Panc1 (cell line): ENCODE results near the gene DIAPH2.

ENCODE experiments used
- POLR2AphosphoS5 ChIP-seq: IDR thresholded peaks from 2 replicates; pipeline ENCODE4 v1.6.1; 2012; ENCODE audit warnings: mild to moderate bottlenecking, low read depth, low read length, moderate library complexity
- SIN3A ChIP-seq: IDR thresholded peaks from 2 replicates; pipeline ENCODE4 v1.6.1; 2012; ENCODE audit warnings: low read depth, mild to moderate bottlenecking, low read length, moderate library complexity, borderline replicate concordance; ENCODE audit not compliant: insufficient read depth
- TCF7L2 ChIP-seq: IDR thresholded peaks from 2 replicates; pipeline ENCODE4 v1.6.1; 2011; ENCODE audit warnings: mild to moderate bottlenecking, low read depth, low read length, inconsistent platforms
- TF ChIP-seq, protein P1 (sequence below): fragments of 450-650 bp; IDR thresholded peaks from 2 replicates; pipeline ENCODE4 v1.5.1; 2017; ENCODE audit warnings: mild to moderate bottlenecking
- TF ChIP-seq, protein P2 (sequence below), 2 experiments: IDR thresholded peaks; 2 replicates each; pipeline ENCODE4 v1.6.1; 2011 to 2012; ENCODE audit warnings: low read depth in 2 of 2, control low read depth in 1 of 2, low read length in 1 of 2, mild to moderate bottlenecking in 1 of 2, moderate library complexity in 1 of 2; ENCODE audit not compliant: insufficient read depth in 1 of 2

DNA sequence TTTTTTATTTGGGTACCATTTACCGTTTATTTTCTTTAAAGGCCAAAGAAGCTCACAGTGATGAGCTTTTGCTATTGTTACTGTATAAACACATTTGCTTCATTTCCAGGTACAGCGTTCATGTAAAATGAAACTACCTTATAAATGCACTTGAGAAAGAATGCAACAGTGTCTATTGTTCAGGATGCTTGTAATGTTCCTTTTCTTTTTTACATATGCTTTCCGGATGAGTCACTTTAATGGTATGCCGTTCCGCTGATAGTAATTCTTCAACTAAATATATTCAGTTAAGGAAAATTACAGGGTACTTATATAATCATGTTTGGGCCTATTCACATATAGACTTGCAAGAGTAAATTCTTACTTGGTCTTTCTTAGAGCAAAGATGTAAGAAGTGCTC lies 554.0 kb downstream of the DIAPH2 start:
- TF ChIP-seq, protein P1, sequence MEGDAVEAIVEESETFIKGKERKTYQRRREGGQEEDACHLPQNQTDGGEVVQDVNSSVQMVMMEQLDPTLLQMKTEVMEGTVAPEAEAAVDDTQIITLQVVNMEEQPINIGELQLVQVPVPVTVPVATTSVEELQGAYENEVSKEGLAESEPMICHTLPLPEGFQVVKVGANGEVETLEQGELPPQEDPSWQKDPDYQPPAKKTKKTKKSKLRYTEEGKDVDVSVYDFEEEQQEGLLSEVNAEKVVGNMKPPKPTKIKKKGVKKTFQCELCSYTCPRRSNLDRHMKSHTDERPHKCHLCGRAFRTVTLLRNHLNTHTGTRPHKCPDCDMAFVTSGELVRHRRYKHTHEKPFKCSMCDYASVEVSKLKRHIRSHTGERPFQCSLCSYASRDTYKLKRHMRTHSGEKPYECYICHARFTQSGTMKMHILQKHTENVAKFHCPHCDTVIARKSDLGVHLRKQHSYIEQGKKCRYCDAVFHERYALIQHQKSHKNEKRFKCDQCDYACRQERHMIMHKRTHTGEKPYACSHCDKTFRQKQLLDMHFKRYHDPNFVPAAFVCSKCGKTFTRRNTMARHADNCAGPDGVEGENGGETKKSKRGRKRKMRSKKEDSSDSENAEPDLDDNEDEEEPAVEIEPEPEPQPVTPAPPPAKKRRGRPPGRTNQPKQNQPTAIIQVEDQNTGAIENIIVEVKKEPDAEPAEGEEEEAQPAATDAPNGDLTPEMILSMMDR, result no peak
- TF ChIP-seq POLR2AphosphoS5 (no peak), TCF7L2 (no peak), SIN3A (no peak)
- TF ChIP-seq, protein P2, sequence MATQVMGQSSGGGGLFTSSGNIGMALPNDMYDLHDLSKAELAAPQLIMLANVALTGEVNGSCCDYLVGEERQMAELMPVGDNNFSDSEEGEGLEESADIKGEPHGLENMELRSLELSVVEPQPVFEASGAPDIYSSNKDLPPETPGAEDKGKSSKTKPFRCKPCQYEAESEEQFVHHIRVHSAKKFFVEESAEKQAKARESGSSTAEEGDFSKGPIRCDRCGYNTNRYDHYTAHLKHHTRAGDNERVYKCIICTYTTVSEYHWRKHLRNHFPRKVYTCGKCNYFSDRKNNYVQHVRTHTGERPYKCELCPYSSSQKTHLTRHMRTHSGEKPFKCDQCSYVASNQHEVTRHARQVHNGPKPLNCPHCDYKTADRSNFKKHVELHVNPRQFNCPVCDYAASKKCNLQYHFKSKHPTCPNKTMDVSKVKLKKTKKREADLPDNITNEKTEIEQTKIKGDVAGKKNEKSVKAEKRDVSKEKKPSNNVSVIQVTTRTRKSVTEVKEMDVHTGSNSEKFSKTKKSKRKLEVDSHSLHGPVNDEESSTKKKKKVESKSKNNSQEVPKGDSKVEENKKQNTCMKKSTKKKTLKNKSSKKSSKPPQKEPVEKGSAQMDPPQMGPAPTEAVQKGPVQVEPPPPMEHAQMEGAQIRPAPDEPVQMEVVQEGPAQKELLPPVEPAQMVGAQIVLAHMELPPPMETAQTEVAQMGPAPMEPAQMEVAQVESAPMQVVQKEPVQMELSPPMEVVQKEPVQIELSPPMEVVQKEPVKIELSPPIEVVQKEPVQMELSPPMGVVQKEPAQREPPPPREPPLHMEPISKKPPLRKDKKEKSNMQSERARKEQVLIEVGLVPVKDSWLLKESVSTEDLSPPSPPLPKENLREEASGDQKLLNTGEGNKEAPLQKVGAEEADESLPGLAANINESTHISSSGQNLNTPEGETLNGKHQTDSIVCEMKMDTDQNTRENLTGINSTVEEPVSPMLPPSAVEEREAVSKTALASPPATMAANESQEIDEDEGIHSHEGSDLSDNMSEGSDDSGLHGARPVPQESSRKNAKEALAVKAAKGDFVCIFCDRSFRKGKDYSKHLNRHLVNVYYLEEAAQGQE (IDR thresholded peaks at IDR 0.05; ENCODE audit: insufficient read depth in 1 of 2, low read depth in 2 of 2, low read length in 1 of 2), result no peak
